Activated T-cell treated with anti-CD3 and anti-CD28 coated beads, Interleukin-2, amount 50 U/mL, for 72 hours (primary cell): Measurements from ENCODE around the gene COL4A1. TPM values are rescaled to one million over a fixed set of nuclear protein-coding genes. Genes with fewer than 3 reads are reported as not detected.

Source experiments
- ATAC-seq, 2 donors: fragments of 150-1000 bp; cut with Tn5 transposase; replicated peaks in 1 of 2; 2 replicates each; pipeline ENCODE4 v1.10.0; 2021; ENCODE audit warnings: moderate library complexity in 2 of 2, mild to moderate bottlenecking in 1 of 2
- DNase-seq, 2 donors: peaks; one replicate each; pipeline ENCODE4 v3.0.0; 2021 to 2022; ENCODE audit warnings: mixed read lengths in 1 of 2
- H3K27ac Mint-ChIP-seq: one replicate; pipeline ENCODE4 v1.8.0; 2022; ENCODE audit warnings: mild to moderate bottlenecking, moderate library complexity, mixed read lengths
- H3K27me3 Mint-ChIP-seq: one replicate; pipeline ENCODE4 v1.8.0; 2022; ENCODE audit warnings: low read depth, mixed read lengths
- H3K36me3 Mint-ChIP-seq, 2 donors: one replicate each; pipeline ENCODE4 v1.8.0; 2022; ENCODE audit warnings: mixed read lengths in 2 of 2, mild to moderate bottlenecking in 1 of 2; ENCODE audit not compliant: insufficient read depth in 2 of 2
- H3K4me1 Mint-ChIP-seq: one replicate; pipeline ENCODE4 v1.8.0; 2022; ENCODE audit warnings: low read depth, mixed read lengths
- H3K4me3 Mint-ChIP-seq, 2 donors: one replicate each; pipeline ENCODE4 v1.8.0; 2022; ENCODE audit warnings: mild to moderate bottlenecking in 2 of 2, mixed read lengths in 2 of 2, moderate library complexity in 2 of 2
- H3K9me3 Mint-ChIP-seq, 2 donors: one replicate each; pipeline ENCODE4 v1.8.0; 2022; ENCODE audit warnings: mixed read lengths in 2 of 2
- total RNA-seq, 2 donors: library from RNA; stranded (reverse); gene quantifications; one replicate each; pipeline ENCODE4 v1.2.3, GENCODE V29; 2022

COL4A1 gene
- total RNA-seq, 2 donors from 2014 or later = 0.19 TPM; not detected in 1

DNA sequence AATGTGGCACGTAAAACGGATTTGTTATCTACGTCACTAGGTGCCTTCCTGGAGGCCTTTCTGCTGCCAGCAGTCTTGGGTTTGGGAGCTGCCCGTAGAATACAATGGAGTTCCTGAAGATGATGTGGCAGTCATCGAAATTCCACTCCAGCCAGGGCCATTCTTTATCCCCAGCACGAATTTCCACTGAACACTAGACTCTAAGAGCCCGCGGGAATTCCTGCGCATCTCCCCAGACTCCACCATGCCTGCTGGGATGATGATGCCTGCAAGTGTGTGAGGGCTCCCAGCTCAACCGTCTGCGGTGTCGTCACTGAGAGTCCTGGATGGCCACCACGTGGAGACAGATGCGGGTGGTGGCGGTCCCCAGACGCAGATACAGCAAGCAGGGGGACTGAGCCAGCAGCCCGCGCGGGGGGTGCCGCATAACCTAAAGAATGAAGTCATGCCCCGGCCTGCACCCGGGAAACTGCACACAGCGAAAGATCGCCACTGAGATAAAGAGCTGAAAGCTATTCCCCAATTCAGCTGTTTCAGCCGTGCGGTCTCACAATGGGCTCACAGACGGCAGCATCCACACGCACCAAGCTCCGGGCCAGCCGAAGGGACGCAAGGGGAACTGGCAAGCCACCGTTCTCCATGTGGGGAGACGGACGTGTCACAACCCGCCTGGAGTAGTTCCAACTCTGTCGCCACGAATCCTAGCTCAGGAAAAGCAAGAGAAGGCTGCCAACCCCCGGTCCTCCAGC is 41.1 kb downstream of the COL4A1 start:
- Mint-ChIP-seq H3K4me1 (no peaks in the 10 kb centered on the region), H3K9me3 (no peaks in the 10 kb centered on the region), H3K27me3 (peaks cover 44% of the 10 kb centered on the region), H3K27ac (no peak overlapping the region), H3K4me3 (no peak overlapping the region), H3K36me3 (no peaks in the 10 kb centered on the region)
- ATAC-seq (no peak), DNase-seq (no peak)

DNA sequence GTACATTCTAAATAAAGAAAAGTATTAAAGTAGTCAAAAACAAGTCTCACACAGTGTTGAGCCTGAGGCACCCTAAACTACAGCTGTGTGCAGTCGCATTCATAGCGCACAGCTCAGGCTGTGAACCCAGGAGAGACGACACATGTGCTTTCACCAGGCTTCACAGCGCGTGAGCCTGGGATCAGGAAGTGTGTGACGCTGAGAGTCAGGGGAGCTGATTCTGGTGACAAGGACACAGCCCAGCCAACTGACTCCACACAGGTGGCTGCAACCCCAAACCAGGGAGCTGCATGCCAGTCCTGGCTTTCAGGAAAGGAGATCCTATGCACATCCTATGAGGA is 41.6 kb downstream of the COL4A1 start:
- no peaks in the 10 kb centered on the region for H3K9me3 Mint-ChIP-seq
- peaks cover 42% of the 10 kb centered on the region for H3K27me3 Mint-ChIP-seq
- no peak overlapping the region for H3K4me3 Mint-ChIP-seq

DNA sequence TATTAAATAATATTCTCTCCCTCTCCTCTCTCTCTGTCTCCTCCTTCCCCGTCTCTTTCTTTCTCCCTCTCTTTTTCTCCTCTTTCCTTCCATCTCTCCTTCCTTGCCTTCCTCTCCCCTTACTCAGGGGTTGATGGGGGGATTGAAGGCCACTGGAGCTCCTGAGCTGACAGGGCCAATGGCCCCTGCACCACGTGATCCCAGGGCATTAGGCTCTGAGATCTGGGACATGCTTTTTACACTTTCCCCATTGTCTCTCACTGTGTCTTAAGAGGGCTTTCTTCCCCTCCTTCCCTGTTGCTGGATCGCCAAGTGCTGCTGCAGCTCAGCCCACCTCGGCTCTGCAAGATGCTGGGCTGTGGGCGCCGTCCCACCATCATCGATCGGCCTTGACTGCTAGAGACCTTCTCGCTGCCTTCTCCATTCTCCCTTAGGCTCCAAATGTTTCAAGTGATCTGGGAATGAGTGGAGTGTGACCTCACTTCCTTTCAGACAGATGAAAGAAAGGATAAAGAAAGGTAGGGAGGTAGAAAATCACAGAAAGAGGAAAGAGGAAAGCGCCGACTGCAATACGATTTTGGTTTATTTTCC is 42.2 kb downstream of the COL4A1 start:
- no peaks in the 10 kb centered on the region for H3K36me3 Mint-ChIP-seq
- H3K9me3 Mint-ChIP-seq = peaks cover 0 to 2% of the 10 kb centered on the region in 2 donors
- no peaks in the 10 kb centered on the region for H3K4me1 Mint-ChIP-seq
- no peak for DNase-seq
- no peak overlapping the region for H3K27ac Mint-ChIP-seq
- H3K27me3 Mint-ChIP-seq = peaks cover 48% of the 10 kb centered on the region
- ATAC-seq = no peak
- no peak overlapping the region for H3K4me3 Mint-ChIP-seq

More for the DNA sequence above, 41.6 kb downstream of the COL4A1 start:
- H3K4me1 Mint-ChIP-seq = no peaks in the 10 kb centered on the region
- no peak overlapping the region for H3K27ac Mint-ChIP-seq
- DNase-seq (no peak), ATAC-seq (no peak)
- H3K36me3 Mint-ChIP-seq = no peaks in the 10 kb centered on the region

DNA sequence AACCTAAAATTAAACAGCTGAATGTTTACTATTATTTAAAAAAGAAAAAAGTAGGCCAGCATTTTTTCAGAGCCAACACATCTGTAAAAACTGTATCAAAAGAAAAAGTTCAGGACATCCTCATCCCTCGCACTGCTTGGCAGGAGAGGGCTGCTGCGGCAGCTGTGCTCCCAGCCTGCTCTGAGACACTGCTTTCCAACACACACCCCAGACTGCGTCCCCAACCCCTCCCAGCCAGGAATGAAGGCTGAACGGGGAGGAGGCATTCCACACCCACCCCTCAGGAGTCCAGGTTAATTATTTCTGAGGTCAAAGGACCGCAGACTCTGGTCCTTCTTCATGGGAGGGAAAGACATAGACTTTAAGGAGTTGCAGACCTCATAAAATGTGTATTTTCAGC is 43.1 kb downstream of the COL4A1 start:
- peaks cover 0 to 3% of the 10 kb centered on the region in 2 donors for H3K9me3 Mint-ChIP-seq
- ATAC-seq (no peak), DNase-seq (no peak)
- H3K27ac Mint-ChIP-seq = no peak overlapping the region
- no peaks in the 10 kb centered on the region for H3K36me3 Mint-ChIP-seq
- no peaks in the 10 kb centered on the region for H3K4me1 Mint-ChIP-seq
- H3K4me3 Mint-ChIP-seq = no peak overlapping the region
- H3K27me3 Mint-ChIP-seq = peaks cover 54% of the 10 kb centered on the region

DNA sequence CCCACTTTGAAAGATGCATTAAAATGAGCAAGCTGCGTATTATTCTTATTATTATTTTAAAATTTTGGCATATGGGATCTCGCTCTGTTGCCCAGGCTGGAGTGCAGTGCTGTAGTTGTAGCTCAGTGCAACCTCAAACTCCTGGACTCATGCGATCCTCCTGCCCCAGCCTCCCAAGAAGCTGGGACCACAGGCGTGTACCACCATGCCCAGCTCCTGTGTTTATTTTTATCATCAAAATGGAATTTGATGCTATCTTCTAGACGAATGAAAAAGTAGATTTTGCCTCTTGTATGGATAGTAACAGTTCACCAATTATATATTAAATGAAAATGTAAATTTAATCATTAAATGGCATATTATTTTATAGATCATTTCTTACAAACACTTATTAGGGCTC is 43.6 kb downstream of the COL4A1 start:
- Mint-ChIP-seq H3K27me3 (peaks cover 56% of the 10 kb centered on the region), H3K27ac (no peak overlapping the region), H3K4me1 (no peaks in the 10 kb centered on the region), H3K36me3 (no peaks in the 10 kb centered on the region), H3K9me3 (peaks cover 0 to 3% of the 10 kb centered on the region in 2 donors), H3K4me3 (no peak overlapping the region)
- no peak for DNase-seq
- ATAC-seq = no peak

DNA sequence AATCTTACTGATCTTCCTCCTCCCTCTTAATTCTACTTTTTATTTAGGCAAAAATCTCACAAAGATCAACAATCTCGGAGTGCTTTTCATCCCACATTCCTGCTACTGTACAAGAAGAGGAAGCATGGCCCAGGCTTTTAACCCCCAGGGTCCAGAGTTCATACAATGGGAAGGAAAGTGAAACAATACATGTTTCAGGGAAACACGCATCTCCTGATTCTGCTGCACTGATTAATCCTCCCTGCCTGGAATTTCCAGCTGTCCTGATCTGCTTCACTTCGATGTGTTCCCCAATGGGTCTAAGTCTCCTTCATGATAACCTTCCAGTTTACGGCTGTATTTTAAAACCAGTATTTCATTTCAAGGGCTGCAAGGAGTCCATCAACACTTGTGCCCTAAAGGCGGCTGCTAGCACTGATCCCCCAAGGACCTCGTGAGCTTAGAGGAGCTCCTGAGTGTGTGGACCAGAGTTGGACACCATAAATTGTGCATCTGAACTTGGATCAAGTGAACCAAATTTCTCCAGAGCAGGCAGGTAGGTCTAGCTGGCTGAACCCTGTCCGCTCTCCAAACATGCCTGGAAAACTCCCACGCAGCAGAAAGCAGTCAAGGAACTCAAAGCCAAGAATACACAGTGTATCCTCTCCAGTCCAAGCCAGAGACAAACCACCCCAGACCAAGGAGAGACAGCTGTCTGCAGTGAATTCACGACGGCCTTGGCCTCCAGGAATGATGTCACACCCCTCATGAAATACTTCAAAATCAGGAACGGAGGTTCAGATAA is 44.3 kb downstream of the COL4A1 start:
- Mint-ChIP-seq H3K27ac (no peak overlapping the region), H3K36me3 (no peaks in the 10 kb centered on the region), H3K4me3 (no peak overlapping the region), H3K27me3 (peaks cover 60% of the 10 kb centered on the region), H3K4me1 (no peaks in the 10 kb centered on the region), H3K9me3 (peaks cover 0 to 3% of the 10 kb centered on the region in 2 donors)
- ATAC-seq (no peak), DNase-seq (no peak)

DNA sequence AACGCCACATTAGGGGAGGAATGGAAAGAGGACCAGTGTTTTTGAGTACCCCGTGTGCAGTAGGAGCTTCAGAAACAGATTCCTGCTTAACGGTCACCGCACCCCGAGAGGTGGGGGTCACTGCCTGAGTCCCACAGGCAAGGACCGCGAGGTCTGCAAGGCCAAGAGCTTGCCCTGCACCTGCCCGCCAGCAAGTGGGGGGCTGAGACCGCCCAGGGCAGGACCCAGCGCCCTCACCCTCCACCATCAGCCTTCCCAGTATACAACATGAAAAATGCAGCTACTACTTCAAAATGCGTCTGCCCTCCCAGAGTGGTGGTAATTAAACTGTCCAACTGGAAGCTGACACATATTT is 44.9 kb downstream of the COL4A1 start:
- Mint-ChIP-seq H3K36me3 (no peaks in the 10 kb centered on the region), H3K27ac (no peak overlapping the region), H3K4me3 (no peak overlapping the region), H3K27me3 (peaks cover 60% of the 10 kb centered on the region), H3K9me3 (peaks cover 0 to 3% of the 10 kb centered on the region in 2 donors), H3K4me1 (no peaks in the 10 kb centered on the region)
- no peak for ATAC-seq
- DNase-seq = no peak

DNA sequence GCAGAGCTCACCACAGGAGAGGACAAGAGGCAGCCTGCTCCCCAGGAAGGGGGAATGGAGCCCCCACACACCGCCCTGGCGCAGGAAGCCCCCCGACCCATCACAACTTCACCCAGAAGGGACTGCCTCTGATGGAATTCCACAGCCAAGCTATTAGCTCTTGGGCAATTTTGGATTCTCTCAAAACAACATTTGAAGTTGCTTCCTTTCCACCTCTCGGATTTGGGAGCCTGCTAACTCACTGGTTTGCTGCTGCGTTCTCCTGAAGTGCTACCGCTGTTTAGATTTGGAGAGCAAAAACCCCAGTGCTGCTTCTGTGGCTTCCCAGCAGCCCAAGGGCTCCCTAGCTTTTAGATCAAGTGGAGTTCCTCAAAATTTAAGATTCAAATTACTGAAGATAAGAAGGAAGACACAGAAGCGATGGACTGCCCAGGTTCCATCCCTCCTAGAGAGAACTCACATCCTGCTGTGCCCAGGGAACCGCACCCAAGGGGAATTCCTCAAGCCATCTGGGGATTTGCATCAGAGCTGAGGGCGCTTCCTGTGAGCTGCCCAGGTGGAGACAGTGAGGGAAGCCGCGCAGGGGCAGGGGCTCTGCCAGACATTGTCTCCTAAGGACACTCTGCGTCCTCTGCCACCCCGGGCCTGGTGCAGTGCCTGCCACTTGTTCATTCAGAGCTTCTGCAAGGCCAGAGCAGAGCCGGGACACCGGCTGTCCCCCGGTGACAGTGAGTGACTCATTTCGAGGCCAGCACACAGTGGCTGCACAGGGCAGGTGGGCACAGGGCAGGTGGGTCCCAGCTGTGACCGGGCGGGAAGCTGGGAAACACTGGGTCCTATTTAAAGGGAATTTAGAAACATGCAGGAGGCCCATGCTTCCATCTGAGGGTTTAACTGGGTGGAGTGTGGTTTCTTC is 45.5 kb downstream of the COL4A1 start:
- no peaks in the 10 kb centered on the region for H3K4me1 Mint-ChIP-seq
- H3K36me3 Mint-ChIP-seq = no peaks in the 10 kb centered on the region
- H3K27ac Mint-ChIP-seq = no peak overlapping the region
- ATAC-seq = no peak
- H3K9me3 Mint-ChIP-seq = peaks cover 0 to 3% of the 10 kb centered on the region in 2 donors
- DNase-seq = no peak
- peaks cover 54% of the 10 kb centered on the region for H3K27me3 Mint-ChIP-seq
- H3K4me3 Mint-ChIP-seq = no peak overlapping the region

DNA sequence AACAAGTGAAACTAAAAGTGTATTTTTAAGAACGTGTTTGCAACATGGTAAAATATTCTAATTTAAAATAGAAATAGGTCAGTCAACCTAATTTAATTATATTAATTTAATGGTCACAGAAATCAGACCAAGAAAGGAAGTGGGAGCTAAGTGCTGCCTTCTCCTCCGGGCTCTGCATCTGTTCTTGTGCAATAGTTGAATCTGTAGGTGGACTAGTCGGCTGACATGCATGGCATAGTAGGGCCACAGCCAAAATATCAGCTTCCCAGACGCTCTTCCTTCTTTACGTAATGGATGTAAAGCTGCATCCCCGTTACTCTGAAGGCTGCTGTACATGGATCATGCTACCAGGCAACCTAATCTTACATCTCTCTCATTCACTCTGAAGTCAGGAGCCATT is 47.3 kb downstream of the COL4A1 start:
- no peak for ATAC-seq

DNA sequence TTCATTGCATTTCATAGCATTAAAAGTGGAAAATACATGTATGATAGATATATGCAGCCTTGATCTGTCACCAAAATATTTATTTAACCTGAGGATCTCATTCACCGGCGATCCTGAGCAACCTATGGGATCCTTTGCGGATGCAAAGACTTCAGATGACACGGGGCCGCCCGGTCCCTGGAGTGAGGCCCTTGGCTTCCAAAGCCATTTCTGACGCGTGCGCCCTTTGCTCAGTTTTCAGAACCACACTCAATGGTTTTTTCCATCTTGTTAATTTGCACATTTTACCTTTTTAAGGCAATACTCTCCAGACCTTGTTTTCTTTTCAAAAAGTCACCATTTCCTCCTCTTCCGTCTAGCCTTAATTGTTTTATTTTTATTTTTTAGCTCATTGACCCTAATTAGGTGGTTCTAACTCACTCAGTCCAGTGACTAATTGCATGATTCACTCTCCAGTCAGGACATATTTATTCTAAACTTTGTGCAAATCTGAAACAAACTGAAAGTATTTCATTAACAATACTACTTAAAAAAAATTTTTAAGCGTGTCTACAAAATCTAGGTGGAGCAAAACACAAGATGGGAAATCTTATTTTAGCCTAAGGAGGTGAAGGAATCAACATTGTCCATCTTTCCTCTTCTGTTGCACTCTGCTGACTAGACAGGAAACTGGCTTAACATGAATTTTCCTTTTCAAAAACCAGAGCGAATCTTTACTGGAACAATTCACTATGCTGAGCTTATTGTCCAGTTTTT is 47.9 kb downstream of the COL4A1 start:
- no peak overlapping the region for H3K4me3 Mint-ChIP-seq
- ATAC-seq (no peak), DNase-seq (no peak)
- peaks cover 42% of the 10 kb centered on the region for H3K27me3 Mint-ChIP-seq
- H3K9me3 Mint-ChIP-seq = peaks cover 1 to 4% of the 10 kb centered on the region in 2 donors
- H3K27ac Mint-ChIP-seq = no peak overlapping the region
- H3K4me1 Mint-ChIP-seq = no peaks in the 10 kb centered on the region
- H3K36me3 Mint-ChIP-seq = peaks cover 0 to 4% of the 10 kb centered on the region in 2 donors

More for the DNA sequence above, 47.3 kb downstream of the COL4A1 start:
- Mint-ChIP-seq H3K9me3 (peaks cover 1 to 4% of the 10 kb centered on the region in 2 donors), H3K27ac (no peak overlapping the region), H3K4me1 (no peaks in the 10 kb centered on the region), H3K27me3 (peaks cover 45% of the 10 kb centered on the region), H3K4me3 (no peak overlapping the region), H3K36me3 (peaks cover 0 to 4% of the 10 kb centered on the region in 2 donors)
- no peak for DNase-seq

DNA sequence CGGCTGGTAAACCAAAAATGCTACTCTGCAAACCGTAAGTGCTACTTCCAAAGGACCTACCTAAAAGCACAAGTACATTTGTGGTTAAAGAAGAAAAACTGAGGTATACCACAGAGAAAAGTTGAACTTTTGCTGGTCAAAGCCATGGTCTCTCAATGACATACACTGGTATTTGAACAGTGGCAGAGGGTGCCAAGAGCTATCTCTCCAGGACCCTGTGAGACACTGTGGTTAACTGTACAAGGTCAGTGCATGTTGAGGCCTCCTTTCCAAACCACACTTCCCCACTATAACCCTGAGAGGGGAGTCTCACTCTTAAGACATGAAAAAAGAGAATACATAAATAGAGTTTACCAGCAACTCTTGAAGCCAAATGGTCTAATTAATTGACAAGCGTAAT is 49.5 kb downstream of the COL4A1 start:
- DNase-seq (no peak), ATAC-seq (no peak)
- Mint-ChIP-seq H3K27me3 (peaks cover 34% of the 10 kb centered on the region), H3K27ac (no peak overlapping the region), H3K36me3 (peaks cover 0 to 4% of the 10 kb centered on the region in 2 donors), H3K4me1 (no peaks in the 10 kb centered on the region), H3K9me3 (peaks cover 1 to 4% of the 10 kb centered on the region in 2 donors), H3K4me3 (no peak overlapping the region)
